GM18868 (cell line): ENCODE measurements around the gene ZBTB21.
A peak's percentile ranks its signal among the peaks of the same experiment; 100 is the strongest.

Experiments
- ATAC-seq: cut with Tn5 transposase; IDR thresholded peaks from one replicate; pipeline ENCODE4 v1.9.1; 2021; ENCODE audit warnings: mild to moderate bottlenecking, moderate library complexity; ENCODE audit not compliant: unreplicated experiment

ZBTB21 gene

DNA sequence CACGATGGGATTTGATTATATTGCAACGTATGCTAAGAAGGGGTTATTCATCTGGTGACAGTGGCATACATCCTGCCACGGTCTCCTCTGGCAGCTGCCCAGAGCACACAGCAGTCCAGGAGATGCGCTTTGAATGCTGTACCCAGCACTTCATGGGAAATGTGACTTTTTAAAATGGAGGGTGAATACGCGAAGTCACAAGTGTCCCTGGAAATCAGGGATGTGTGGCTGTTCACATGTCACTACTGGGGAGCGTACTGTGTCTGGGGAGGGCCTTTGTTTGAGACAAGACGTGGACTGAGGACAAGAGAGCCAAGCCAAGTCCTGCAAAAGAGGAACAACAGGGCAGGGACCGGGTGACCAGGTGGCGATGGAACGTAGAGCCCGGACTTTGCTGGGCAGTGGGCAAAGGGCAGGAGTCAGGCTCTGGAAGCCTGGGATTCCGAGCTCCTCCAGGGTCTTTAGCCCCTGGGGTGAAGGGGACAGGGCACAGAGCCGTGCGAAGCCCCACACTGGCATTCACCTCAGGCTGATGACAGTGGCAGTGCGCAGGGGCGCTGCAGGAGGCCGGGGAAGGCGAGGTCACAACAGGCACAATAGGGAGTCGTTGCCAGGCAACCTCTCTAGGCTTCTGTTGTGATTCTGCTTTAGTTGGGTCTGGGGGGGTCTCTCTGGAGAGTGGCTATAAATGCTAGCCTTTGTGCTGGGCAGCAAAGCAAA lies 11.4 kb upstream of the ZBTB21 start:
- no peak for ATAC-seq

DNA sequence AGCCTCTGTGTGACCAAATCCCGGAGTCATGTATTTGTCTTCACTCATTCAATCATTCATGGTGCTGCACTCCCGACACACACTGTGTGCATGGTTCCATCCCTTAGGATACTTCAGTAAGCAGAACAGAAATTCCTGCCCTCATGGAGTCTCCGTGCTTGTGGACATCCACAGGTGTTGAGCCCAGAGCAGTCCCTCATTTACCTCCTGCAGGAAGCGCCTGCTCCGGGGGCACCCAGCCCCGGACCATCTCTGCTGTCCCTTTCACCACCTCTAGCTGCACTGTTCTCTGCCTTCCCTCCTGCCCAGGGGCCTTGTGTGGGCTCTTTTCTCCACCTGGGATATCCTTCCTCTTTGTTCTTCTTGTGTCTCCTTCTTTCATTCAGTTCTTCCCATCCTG lies 9.5 kb upstream of the ZBTB21 start:
- ATAC-seq: no peak

- no peak for ATAC-seq
These were observed 9.0 kb upstream of the ZBTB21 start for GRCh38 chr21:42019101-42019605.

- no peak for ATAC-seq
These were observed 6.9 kb upstream of the ZBTB21 start for GRCh38 chr21:42017022-42017421.

DNA sequence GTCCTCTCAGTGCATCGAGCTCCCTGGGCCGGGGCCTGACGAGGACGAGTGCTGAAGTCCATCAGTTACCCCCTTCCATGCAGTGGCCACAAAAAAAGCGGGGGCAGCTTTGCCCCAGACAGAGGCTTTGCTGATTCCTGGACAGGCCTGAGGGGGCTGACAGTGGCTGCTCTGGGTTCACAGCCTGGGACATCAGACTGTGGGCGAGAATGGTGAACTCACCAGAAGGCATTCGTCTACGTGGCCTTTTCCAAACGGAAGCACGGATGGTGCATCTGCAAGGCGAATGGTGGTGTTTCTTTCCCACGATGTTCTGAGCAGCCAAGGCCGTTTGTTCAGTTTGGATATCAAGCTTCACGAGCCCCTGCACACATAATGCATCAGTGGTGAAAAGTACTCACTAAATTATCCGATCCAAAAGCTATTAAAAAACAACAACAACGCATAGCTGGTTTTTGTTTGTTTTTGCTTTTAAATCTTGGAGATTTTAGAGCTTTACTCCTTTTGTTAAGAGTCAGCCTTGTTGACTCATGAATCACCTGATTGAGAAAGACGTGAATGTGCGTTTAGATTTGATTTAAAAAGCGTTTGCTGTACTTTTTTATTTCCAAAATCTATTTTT lies 6.3 kb upstream of the ZBTB21 start:
- ATAC-seq: no peak

- no peak for ATAC-seq
These were observed 3.8 kb upstream of the ZBTB21 start for GRCh38 chr21:42013931-42014330.

GRCh38 chr21:42013376-42013775 lies 3.2 kb upstream of the ZBTB21 start:
- ATAC-seq: no peak

- no peak for ATAC-seq
These were observed 2.7 kb upstream of the ZBTB21 start for GRCh38 chr21:42012763-42013329.

GRCh38 chr21:42012344-42012743 lies 2.2 kb upstream of the ZBTB21 start:
- no peak for ATAC-seq

- ATAC-seq: peak; percentile 14
These were observed 641 bp upstream of the ZBTB21 start for GRCh38 chr21:42010507-42011495.

DNA sequence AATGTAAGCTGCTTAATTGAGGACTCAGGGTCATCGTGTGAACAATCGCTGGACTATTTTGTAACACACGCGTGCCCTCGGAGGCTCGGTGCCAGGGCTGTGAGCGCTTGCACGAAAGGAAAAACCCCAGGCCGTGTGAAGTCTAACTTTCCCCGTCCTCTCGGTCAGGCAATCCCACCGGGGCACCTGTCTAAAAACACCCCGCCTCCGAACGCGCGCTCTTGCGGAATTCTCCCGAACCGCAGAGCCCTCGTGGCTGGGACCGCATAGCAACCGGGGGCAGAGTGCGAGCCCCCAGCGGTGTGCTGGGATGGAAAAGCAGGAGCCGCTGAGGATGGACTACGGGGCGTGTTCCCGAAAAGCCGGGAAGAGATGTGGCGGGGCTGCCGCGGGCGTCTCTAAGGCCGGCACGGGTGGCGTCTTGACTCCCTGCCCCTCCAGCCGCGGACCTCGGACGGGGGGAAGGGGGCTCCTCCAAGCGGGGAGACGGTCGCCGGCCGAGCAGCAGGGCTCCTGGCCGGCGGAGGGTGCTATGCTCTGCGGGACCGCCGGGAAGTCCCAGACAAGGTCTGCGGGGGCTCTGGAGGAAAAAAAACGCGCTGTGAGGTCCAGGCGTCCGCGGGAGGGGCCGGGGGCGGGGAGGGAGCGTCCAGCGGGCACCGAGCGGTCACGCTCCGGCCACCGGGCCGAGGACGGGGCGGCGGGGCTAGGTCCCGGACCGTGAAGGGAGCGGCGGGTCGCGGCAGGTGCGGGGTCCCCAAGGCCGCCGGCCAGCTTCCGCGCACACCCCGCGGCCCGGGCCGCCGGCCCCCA lies 936 bp downstream of the ZBTB21 start:
- peak; percentile 20 for ATAC-seq

- no peak for ATAC-seq
These were observed 2.7 kb downstream of the ZBTB21 start for GRCh38 chr21:42007356-42007940.

GRCh38 chr21:42006765-42007164 lies 3.4 kb downstream of the ZBTB21 start:
- ATAC-seq: no peak

DNA sequence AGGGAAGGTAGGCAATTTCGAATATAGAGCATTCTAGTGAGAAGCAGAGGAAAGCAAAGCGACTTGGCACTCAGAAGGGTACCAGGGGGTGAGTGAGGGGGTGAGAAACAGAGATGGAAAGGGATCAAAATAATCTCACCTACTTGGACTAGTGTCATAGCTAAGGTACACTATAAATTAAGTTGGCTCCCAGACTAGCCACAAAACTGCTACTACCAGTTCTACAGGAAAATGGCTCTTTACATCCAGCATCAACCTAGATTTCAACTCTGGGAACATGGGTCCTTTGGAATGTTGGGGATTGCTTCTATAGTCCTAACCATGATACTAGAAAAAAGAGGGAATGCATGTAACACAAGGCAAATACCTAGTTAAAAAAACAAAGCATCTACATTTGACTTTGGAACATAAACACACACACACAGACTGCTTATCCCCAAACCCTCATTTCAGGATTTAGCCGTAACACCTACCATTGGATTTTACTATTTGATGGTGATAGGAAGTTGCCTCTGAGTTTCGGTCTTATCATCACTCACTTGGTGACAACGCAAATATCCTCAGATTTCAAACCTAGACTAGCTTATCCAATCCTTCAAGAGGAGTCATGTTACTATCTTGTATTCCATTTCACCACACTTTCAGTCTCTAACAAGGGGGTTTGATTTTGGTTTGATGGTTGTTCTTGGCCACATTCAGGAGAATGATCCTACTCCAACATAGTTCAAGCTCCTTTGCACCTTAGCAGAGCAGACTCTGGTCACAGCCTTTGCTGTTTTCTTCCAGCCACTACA lies 5.6 kb downstream of the ZBTB21 start:
- no peak for ATAC-seq

- peak; percentile 6 for ATAC-seq
These were observed 7.1 kb downstream of the ZBTB21 start for GRCh38 chr21:42003051-42003461.

DNA sequence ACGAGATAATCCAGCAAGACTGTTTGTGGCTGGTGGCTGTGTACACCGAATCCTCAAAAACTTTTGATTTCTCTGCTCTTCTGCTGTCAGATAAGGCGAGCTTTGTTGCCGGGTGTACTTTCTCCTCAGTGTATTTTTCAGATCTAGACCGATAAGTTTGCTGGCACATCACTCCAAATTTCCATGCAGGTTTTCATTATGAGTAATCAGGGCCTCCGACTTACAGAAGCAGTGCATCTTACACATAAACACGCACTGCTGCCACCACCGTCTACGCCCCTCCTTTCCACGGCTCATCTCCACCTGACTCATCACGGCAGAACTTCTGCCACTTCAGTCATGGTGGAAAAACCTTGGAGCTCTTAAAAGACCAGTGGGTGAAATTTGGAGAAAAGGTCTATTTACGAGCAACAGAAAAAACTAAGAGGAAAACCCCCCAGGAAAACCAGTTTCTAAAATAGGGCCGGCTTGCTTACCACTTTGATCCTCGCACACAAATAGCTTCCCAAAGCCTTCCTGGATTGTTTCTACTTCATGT lies 7.7 kb downstream of the ZBTB21 start:
- peak; percentile 90 for ATAC-seq

DNA sequence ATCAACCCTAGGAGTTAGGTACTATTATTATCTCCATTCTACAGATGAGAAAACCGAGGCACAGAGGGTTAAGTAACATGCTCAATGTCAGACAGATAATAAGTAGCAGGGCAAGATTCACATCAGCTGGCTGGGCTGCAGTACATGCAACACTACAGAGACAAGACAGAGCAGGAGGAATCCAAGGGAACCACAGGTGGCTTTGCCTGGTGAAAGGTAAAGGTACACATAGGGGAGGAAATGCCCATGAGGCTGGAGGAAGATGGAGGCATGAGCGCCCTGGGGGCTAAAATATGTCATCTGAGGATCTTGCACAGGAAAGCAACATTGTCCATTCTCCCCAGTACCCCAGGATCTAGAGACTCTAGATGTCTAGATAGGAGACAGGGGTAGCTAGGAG lies 8.4 kb downstream of the ZBTB21 start:
- ATAC-seq: no peak

DNA sequence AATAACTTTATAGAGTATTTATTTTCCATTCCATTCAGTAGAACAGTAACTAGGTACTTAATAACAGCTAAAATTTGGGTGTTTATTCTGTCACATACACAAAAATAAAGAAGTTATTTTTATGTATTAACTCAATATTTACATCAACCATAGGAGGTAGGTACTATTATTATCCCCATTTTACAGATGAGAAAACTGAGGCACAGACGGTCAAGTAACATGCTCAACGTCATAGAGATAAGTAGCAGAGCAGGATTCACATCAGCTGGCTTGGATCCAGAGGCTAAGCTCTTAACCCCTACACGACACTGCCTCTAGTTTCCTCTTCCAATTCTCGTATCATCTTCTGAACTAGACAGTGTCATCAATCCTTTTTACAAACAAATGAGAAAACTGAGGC lies 9.3 kb downstream of the ZBTB21 start:
- ATAC-seq: no peak

DNA sequence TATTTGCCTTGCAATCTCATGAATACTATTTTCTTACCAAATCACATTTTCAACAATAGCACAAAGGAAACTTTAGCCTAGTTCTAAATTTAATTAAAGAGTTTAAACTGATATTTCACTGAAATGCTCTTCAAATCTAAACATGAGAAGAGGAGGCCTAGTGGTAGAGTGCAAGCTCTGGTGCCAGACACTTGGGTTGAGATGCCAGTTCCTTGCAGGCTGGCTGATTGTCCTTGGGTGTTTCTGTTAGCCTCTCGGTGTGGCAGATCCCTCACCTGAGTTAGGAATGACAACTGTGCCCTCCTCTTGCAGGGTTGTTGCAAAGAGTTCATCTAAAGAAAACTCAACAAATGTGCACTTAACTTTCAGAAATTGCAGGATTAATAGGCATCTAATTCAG lies 12.5 kb downstream of the ZBTB21 start:
- no peak for ATAC-seq
